Caco-2 (cell line): ENCODE data around the gene PDE4D. TPM values are rescaled to one million over a fixed set of nuclear protein-coding genes. Genes with fewer than 3 reads are reported as not detected.

Source experiments
- BruUV-seq: library from RNA; stranded (reverse); fragments of 400-500 nt; replicated peaks from 2 replicates; lab custom pipeline; 2021; lab: Mats Ljungman, UMichigan
- CTCF ChIA-PET: fragments of 300-600 bp; sonication (Branson Sonifier 250); formaldehyde crosslinking; loops from one replicate; lab custom pipeline; 2022; ENCODE audit warnings: antibody characterized with exemption; lab: Charles Lee
- POLR2A ChIA-PET: fragments of 300-600 bp; sonication (Branson Sonifier 250); formaldehyde crosslinking; loops from one replicate; lab custom pipeline; 2022; ENCODE audit warnings: antibody characterized with exemption; lab: Charles Lee
- DNase-seq, 2 experiments: peaks; one replicate each; pipeline versions ENCODE4 v3.0.0 to v3.0.0-alpha.2; 2020 to 2022
- H3K27me3 ChIP-seq: replicated peaks from 2 replicates; pipeline ENCODE4 v1.6.0; 2011; ENCODE audit warnings: low read length; ENCODE audit not compliant: control insufficient read depth, insufficient read depth
- H3K36me3 ChIP-seq: 2 replicates; pipeline ENCODE4 v1.5.1; 2011; ENCODE audit warnings: low read length; ENCODE audit not compliant: control insufficient read depth, insufficient read depth
- H3K4me1 ChIP-seq: fragments of 250-450 bp; sonication (Bioruptor Pico); 2 replicates; pipeline ENCODE4 v1.5.1; 2020; ENCODE audit warnings: mild to moderate bottlenecking
- H3K4me3 ChIP-seq: 2 replicates; pipeline ENCODE4 v1.5.1; 2011; ENCODE audit warnings: low read depth, mild to moderate bottlenecking, control low read depth, low read length
- H3K9me3 ChIP-seq: fragments of 250-450 bp; sonication (Bioruptor Pico); 2 replicates; pipeline ENCODE4 v1.5.1; 2020; ENCODE audit warnings: mild to moderate bottlenecking, moderate library complexity
- H3K27ac Mint-ChIP-seq: one replicate; pipeline ENCODE4 v1.8.0; 2022; ENCODE audit warnings: mixed read lengths; ENCODE audit not compliant: unreplicated experiment
- H3K27me3 Mint-ChIP-seq: one replicate; pipeline ENCODE4 v1.8.0; 2022; ENCODE audit warnings: mixed read lengths; ENCODE audit not compliant: insufficient read depth, unreplicated experiment
- H3K36me3 Mint-ChIP-seq: one replicate; pipeline ENCODE4 v1.8.0; 2022; ENCODE audit warnings: mild to moderate bottlenecking, mixed read lengths; ENCODE audit not compliant: insufficient read depth, unreplicated experiment
- H3K4me1 Mint-ChIP-seq: one replicate; pipeline ENCODE4 v1.8.0; 2022; ENCODE audit warnings: low read depth, mixed read lengths; ENCODE audit not compliant: unreplicated experiment
- H3K4me3 Mint-ChIP-seq: one replicate; pipeline ENCODE4 v1.8.0; 2022; ENCODE audit warnings: mild to moderate bottlenecking, moderate library complexity, mixed read lengths; ENCODE audit not compliant: unreplicated experiment
- H3K9me3 Mint-ChIP-seq: one replicate; pipeline ENCODE4 v1.8.0; 2022; ENCODE audit warnings: mixed read lengths; ENCODE audit not compliant: unreplicated experiment
- intact Hi-C: fragments of 100-400 bp; cut with micrococcal nuclease; formaldehyde crosslinking; loops from one replicate; pipeline ENCODE4 v1.10.0; 2022; ENCODE audit not compliant: unreplicated experiment
- total RNA-seq: library from RNA; stranded (reverse); gene quantifications from 2 replicates; pipeline ENCODE4 v1.2.3, GENCODE V29; 2022
- TF ChIP-seq, protein P1 (sequence below), 2 experiments: fragments of 200-600 bp in 1 of 2; IDR thresholded peaks; 1 replicate in 1 of 2; 2 replicates in 1 of 2; pipeline versions ENCODE4 v1.5.1 to v1.8.0; 2011 to 2022; ENCODE audit warnings: antibody characterized with exemption in 1 of 2, control low read depth in 1 of 2, inconsistent platforms in 1 of 2, low read depth in 1 of 2, low read length in 1 of 2, mild to moderate bottlenecking in 1 of 2, moderate library complexity in 1 of 2; ENCODE audit not compliant: insufficient read depth in 1 of 2, severe bottlenecking in 1 of 2, unreplicated experiment in 1 of 2

PDE4D gene
- total RNA-seq, 1 experiment from 2014 or later, result 89.8 TPM

- no peak overlapping the region for H3K4me3 Mint-ChIP-seq
- intact Hi-C loops, result loop anchor here (5.0 kb wide), 1 partner anchor 83 kb away; no protein-coding TSS in a partner anchor
- POLR2A ChIA-PET, result no interaction called here
- H3K27ac Mint-ChIP-seq, result peak overlapping the region; percentile 81
- CTCF ChIA-PET, result interaction anchor here (0.6 to 2.6 kb wide), 4 partner anchors 17 to 84 kb away, joined by 3 to 13 read pairs (median 4); no protein-coding TSS in a partner anchor
- H3K27me3 ChIP-seq, result no peaks in the 10 kb centered on the region
- no peaks in the 10 kb centered on the region for H3K9me3 ChIP-seq
- TF ChIP-seq, protein P1, sequence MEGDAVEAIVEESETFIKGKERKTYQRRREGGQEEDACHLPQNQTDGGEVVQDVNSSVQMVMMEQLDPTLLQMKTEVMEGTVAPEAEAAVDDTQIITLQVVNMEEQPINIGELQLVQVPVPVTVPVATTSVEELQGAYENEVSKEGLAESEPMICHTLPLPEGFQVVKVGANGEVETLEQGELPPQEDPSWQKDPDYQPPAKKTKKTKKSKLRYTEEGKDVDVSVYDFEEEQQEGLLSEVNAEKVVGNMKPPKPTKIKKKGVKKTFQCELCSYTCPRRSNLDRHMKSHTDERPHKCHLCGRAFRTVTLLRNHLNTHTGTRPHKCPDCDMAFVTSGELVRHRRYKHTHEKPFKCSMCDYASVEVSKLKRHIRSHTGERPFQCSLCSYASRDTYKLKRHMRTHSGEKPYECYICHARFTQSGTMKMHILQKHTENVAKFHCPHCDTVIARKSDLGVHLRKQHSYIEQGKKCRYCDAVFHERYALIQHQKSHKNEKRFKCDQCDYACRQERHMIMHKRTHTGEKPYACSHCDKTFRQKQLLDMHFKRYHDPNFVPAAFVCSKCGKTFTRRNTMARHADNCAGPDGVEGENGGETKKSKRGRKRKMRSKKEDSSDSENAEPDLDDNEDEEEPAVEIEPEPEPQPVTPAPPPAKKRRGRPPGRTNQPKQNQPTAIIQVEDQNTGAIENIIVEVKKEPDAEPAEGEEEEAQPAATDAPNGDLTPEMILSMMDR (IDR thresholded peaks at IDR 0.05; ENCODE audit: insufficient read depth in 1 of 2, low read depth in 1 of 2, low read length in 1 of 2, severe bottlenecking in 1 of 2, unreplicated experiment in 1 of 2), result no peak
- BruUV-seq, result no TSS peak
- no peaks in the 10 kb centered on the region for H3K9me3 Mint-ChIP-seq
- H3K4me1 ChIP-seq, result peaks cover 37% of the 10 kb centered on the region
- H3K4me1 Mint-ChIP-seq, result peaks cover 31% of the 10 kb centered on the region
- no peaks in the 10 kb centered on the region for H3K36me3 Mint-ChIP-seq
- H3K27me3 Mint-ChIP-seq, result no peaks in the 10 kb centered on the region
- peak in 1 of 2 experiments; percentile 34 for DNase-seq
- no peaks in the 10 kb centered on the region for H3K36me3 ChIP-seq
- H3K4me3 ChIP-seq, result no peak overlapping the region
These were observed 628.8 kb downstream of the PDE4D start for GRCh38 chr5:59264639-59265245.

GRCh38 chr5:59264013-59264412 is 629.5 kb downstream of the PDE4D start:
- Histone ChIP-seq H3K9me3 (no peaks in the 10 kb centered on the region), H3K36me3 (no peaks in the 10 kb centered on the region), H3K4me3 (no peak overlapping the region), H3K4me1 (peaks cover 43% of the 10 kb centered on the region), H3K27me3 (no peaks in the 10 kb centered on the region)
- DNase-seq, result no peak
- no peak overlapping the region for H3K4me3 Mint-ChIP-seq
- POLR2A ChIA-PET, result no interaction called here
- TF ChIP-seq, protein P1 (IDR thresholded peaks at IDR 0.05; ENCODE audit: insufficient read depth in 1 of 2, low read depth in 1 of 2, low read length in 1 of 2, severe bottlenecking in 1 of 2, unreplicated experiment in 1 of 2), result no peak
- peak overlapping the region; percentile 81 for H3K27ac Mint-ChIP-seq
- BruUV-seq, result no TSS peak
- intact Hi-C loops, result no loop called here
- H3K4me1 Mint-ChIP-seq, result peaks cover 32% of the 10 kb centered on the region
- no peaks in the 10 kb centered on the region for H3K9me3 Mint-ChIP-seq
- CTCF ChIA-PET, result interaction anchor here (1.2 to 2.6 kb wide), 2 partner anchors 42 to 84 kb away, joined by 4 to 13 read pairs; no protein-coding TSS in a partner anchor
- H3K27me3 Mint-ChIP-seq, result no peaks in the 10 kb centered on the region
- H3K36me3 Mint-ChIP-seq, result no peaks in the 10 kb centered on the region

DNA sequence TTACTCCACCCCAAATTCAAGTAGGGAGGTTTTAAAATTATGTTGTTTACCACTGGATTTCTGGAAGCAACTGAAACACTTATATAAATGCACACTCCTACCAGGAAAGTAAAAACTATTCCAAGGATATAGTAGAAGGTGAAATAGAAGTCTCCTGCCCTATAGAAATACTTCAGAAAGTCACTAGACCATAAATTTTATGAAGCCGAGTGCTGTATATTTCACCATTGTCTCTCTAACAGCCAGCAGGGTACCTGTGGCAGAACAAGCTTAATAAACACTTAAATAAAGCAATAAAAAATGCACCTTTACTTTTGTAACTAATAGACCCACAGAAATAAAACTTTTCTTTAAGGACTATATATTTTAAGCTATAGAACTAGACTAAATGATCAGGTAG is 631.6 kb downstream of the PDE4D start:
- H3K4me1 Mint-ChIP-seq, result peaks cover 46% of the 10 kb centered on the region
- Histone ChIP-seq H3K36me3 (no peaks in the 10 kb centered on the region), H3K4me3 (no peak overlapping the region), H3K4me1 (peaks cover 56% of the 10 kb centered on the region), H3K9me3 (no peaks in the 10 kb centered on the region), H3K27me3 (no peaks in the 10 kb centered on the region)
- H3K27me3 Mint-ChIP-seq, result no peaks in the 10 kb centered on the region
- no peaks in the 10 kb centered on the region for H3K9me3 Mint-ChIP-seq
- no peak overlapping the region for H3K4me3 Mint-ChIP-seq
- no peak overlapping the region for H3K27ac Mint-ChIP-seq
- CTCF ChIA-PET, result no interaction called here
- BruUV-seq, result no TSS peak
- intact Hi-C loops, result no loop called here
- no peaks in the 10 kb centered on the region for H3K36me3 Mint-ChIP-seq
- TF ChIP-seq, protein P1 (IDR thresholded peaks at IDR 0.05; ENCODE audit: insufficient read depth in 1 of 2, low read depth in 1 of 2, low read length in 1 of 2, severe bottlenecking in 1 of 2, unreplicated experiment in 1 of 2), result no peak
- POLR2A ChIA-PET, result no interaction called here
- DNase-seq, result no peak
